ENCODE results near the gene EPB42. TPM values are rescaled to one million over a fixed set of nuclear protein-coding genes. Genes with fewer than 3 reads are reported as not detected.

Gene EPB42
- total and polyA plus RNA-seq, 2 experiments from 2014 or later = 0.57 to 1.00 TPM

- no peak overlapping the region for H3K4me3 ChIP-seq
- 83% methylated on average over 8 of the region's 8 CpGs for WGBS (ENCODE audit: low lambda C conversion rate, missing lambda C conversion rate)
- H3K27ac ChIP-seq = no peak overlapping the region
- no peaks in the 10 kb centered on the region for H3K9me3 ChIP-seq (ENCODE audit: low read depth)
- no peaks in the 10 kb centered on the region for H4K20me1 ChIP-seq (ENCODE audit: insufficient read depth, poor library complexity, severe bottlenecking)
- H3K4me1 ChIP-seq (ENCODE audit: insufficient read depth) = no peaks in the 10 kb centered on the region
- DNase-seq (ENCODE audit: low spot score) = no peak
- H3K79me2 ChIP-seq = no peaks in the 10 kb centered on the region
- H3K4me2 ChIP-seq = no peak overlapping the region
- TF ChIP-seq EZH2 (IDR thresholded peaks at IDR 0.05; ENCODE audit: borderline replicate concordance) (no peak), EZH2phosphoT487 (IDR thresholded peaks at IDR 0.05; ENCODE audit: low read depth, severe bottlenecking, unreplicated experiment) (no peak)
- TF ChIP-seq, protein P1, sequence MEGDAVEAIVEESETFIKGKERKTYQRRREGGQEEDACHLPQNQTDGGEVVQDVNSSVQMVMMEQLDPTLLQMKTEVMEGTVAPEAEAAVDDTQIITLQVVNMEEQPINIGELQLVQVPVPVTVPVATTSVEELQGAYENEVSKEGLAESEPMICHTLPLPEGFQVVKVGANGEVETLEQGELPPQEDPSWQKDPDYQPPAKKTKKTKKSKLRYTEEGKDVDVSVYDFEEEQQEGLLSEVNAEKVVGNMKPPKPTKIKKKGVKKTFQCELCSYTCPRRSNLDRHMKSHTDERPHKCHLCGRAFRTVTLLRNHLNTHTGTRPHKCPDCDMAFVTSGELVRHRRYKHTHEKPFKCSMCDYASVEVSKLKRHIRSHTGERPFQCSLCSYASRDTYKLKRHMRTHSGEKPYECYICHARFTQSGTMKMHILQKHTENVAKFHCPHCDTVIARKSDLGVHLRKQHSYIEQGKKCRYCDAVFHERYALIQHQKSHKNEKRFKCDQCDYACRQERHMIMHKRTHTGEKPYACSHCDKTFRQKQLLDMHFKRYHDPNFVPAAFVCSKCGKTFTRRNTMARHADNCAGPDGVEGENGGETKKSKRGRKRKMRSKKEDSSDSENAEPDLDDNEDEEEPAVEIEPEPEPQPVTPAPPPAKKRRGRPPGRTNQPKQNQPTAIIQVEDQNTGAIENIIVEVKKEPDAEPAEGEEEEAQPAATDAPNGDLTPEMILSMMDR (IDR thresholded peaks at IDR 0.05; ENCODE audit: poor library complexity) = no peak
- H3K36me3 ChIP-seq (replicated peaks; ENCODE audit: insufficient read depth, low read depth) = no peaks in the 10 kb centered on the region
- no peaks in the 10 kb centered on the region for H3K27me3 ChIP-seq
- no peaks in the 10 kb centered on the region for H3K9me2 ChIP-seq (replicated peaks; ENCODE audit: insufficient read depth)
- no peak overlapping the region for H2AFZ ChIP-seq
These were observed 8.5 kb downstream of the EPB42 start for GRCh38 chr15:43212299-43212698.

- DNase-seq (ENCODE audit: low spot score) = no peak
- H3K79me2 ChIP-seq = no peaks in the 10 kb centered on the region
- no peaks in the 10 kb centered on the region for H4K20me1 ChIP-seq (ENCODE audit: insufficient read depth, poor library complexity, severe bottlenecking)
- no peaks in the 10 kb centered on the region for H3K9me3 ChIP-seq (ENCODE audit: low read depth)
- no peak overlapping the region for H2AFZ ChIP-seq
- H3K27me3 ChIP-seq = no peaks in the 10 kb centered on the region
- H3K4me2 ChIP-seq = no peak overlapping the region
- no peak for TF ChIP-seq EZH2phosphoT487 (IDR thresholded peaks at IDR 0.05; ENCODE audit: low read depth, severe bottlenecking, unreplicated experiment)
- TF ChIP-seq, protein P1 (IDR thresholded peaks at IDR 0.05; ENCODE audit: poor library complexity) = no peak
- TF ChIP-seq EZH2 (IDR thresholded peaks at IDR 0.05; ENCODE audit: borderline replicate concordance) = no peak
- H3K4me1 ChIP-seq (ENCODE audit: insufficient read depth) = no peaks in the 10 kb centered on the region
- no peak overlapping the region for H3K27ac ChIP-seq
- no peaks in the 10 kb centered on the region for H3K36me3 ChIP-seq (replicated peaks; ENCODE audit: insufficient read depth, low read depth)
- 89% methylated on average over 4 of the region's 4 CpGs for WGBS (ENCODE audit: low lambda C conversion rate, missing lambda C conversion rate)
- no peaks in the 10 kb centered on the region for H3K9me2 ChIP-seq (replicated peaks; ENCODE audit: insufficient read depth)
- H3K4me3 ChIP-seq = no peak overlapping the region
These were observed 9.5 kb downstream of the EPB42 start for GRCh38 chr15:43211224-43211735.

DNA sequence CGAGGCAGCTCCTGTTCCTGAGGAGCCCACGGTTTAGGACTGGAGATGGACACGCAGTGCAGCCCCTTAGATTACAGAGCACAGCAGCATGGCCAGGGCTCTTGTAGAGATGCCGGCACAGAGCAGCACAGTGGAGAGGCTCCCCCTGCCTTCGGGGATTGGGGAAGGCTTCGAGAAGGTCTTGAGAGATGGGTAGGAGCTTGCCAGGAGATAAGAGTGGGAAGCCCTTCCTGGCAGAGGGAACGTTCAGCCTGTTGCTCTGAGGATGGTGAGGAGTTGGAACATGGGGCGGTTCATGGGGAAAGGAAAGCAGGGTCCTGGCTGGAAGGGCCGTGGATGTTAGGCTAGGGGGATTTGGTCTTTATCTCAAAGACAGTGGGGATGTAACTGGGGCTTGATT, 10.0 kb downstream of the EPB42 start:
- Histone ChIP-seq H3K27me3 (no peaks in the 10 kb centered on the region), H3K79me2 (no peaks in the 10 kb centered on the region), H3K4me2 (no peak overlapping the region), H3K36me3 (replicated peaks; ENCODE audit: insufficient read depth, low read depth) (no peaks in the 10 kb centered on the region), H3K9me3 (ENCODE audit: low read depth) (no peaks in the 10 kb centered on the region), H4K20me1 (ENCODE audit: insufficient read depth, poor library complexity, severe bottlenecking) (no peaks in the 10 kb centered on the region), H3K4me1 (ENCODE audit: insufficient read depth) (no peaks in the 10 kb centered on the region), H3K27ac (no peak overlapping the region), H3K9me2 (replicated peaks; ENCODE audit: insufficient read depth) (no peaks in the 10 kb centered on the region), H3K4me3 (no peak overlapping the region), H2AFZ (no peak overlapping the region)
- no peak for DNase-seq (ENCODE audit: low spot score)
- WGBS (ENCODE audit: low lambda C conversion rate, missing lambda C conversion rate) = 81% methylated on average over 9 of the region's 9 CpGs
- TF ChIP-seq EZH2phosphoT487 (IDR thresholded peaks at IDR 0.05; ENCODE audit: low read depth, severe bottlenecking, unreplicated experiment) (no peak), EZH2 (IDR thresholded peaks at IDR 0.05; ENCODE audit: borderline replicate concordance) (no peak)
- TF ChIP-seq, protein P1 (IDR thresholded peaks at IDR 0.05; ENCODE audit: poor library complexity) = no peak
